Measurements from ENCODE around the gene MXRA5. TPM values are rescaled to one million over a fixed set of nuclear protein-coding genes. Genes with fewer than 3 reads are reported as not detected.
A peak's percentile ranks its signal among the peaks of the same experiment; 100 is the strongest.

MXRA5 gene, protein sequence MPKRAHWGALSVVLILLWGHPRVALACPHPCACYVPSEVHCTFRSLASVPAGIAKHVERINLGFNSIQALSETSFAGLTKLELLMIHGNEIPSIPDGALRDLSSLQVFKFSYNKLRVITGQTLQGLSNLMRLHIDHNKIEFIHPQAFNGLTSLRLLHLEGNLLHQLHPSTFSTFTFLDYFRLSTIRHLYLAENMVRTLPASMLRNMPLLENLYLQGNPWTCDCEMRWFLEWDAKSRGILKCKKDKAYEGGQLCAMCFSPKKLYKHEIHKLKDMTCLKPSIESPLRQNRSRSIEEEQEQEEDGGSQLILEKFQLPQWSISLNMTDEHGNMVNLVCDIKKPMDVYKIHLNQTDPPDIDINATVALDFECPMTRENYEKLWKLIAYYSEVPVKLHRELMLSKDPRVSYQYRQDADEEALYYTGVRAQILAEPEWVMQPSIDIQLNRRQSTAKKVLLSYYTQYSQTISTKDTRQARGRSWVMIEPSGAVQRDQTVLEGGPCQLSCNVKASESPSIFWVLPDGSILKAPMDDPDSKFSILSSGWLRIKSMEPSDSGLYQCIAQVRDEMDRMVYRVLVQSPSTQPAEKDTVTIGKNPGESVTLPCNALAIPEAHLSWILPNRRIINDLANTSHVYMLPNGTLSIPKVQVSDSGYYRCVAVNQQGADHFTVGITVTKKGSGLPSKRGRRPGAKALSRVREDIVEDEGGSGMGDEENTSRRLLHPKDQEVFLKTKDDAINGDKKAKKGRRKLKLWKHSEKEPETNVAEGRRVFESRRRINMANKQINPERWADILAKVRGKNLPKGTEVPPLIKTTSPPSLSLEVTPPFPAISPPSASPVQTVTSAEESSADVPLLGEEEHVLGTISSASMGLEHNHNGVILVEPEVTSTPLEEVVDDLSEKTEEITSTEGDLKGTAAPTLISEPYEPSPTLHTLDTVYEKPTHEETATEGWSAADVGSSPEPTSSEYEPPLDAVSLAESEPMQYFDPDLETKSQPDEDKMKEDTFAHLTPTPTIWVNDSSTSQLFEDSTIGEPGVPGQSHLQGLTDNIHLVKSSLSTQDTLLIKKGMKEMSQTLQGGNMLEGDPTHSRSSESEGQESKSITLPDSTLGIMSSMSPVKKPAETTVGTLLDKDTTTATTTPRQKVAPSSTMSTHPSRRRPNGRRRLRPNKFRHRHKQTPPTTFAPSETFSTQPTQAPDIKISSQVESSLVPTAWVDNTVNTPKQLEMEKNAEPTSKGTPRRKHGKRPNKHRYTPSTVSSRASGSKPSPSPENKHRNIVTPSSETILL (N-terminal part only)
- total RNA-seq (10 to 100 TPM in 5 of 9 donors, 1 to 10 TPM in 3, under 1 TPM in 1; 0.81 to 68.0 (median 10.6) TPM), polyA plus RNA-seq (1 to 10 TPM in 1 of 2 donors, under 1 TPM in 1; 0.08 to 1.9 TPM)
- long read RNA-seq, donor 1, partial matches to known transcripts: 0 of 2 reads
- long read RNA-seq, donor 1, other reads (novel, unspliced or antisense): 2 of 2 reads
- long read RNA-seq, donor 2, partial matches to known transcripts: 0 of 1 reads
- long read RNA-seq, donor 2, other reads (novel, unspliced or antisense): 1 of 1 reads
- long read RNA-seq, donor 3, partial matches to known transcripts: 2 of 4 reads
- long read RNA-seq, donor 3, other reads (novel, unspliced or antisense): 2 of 4 reads

DNA sequence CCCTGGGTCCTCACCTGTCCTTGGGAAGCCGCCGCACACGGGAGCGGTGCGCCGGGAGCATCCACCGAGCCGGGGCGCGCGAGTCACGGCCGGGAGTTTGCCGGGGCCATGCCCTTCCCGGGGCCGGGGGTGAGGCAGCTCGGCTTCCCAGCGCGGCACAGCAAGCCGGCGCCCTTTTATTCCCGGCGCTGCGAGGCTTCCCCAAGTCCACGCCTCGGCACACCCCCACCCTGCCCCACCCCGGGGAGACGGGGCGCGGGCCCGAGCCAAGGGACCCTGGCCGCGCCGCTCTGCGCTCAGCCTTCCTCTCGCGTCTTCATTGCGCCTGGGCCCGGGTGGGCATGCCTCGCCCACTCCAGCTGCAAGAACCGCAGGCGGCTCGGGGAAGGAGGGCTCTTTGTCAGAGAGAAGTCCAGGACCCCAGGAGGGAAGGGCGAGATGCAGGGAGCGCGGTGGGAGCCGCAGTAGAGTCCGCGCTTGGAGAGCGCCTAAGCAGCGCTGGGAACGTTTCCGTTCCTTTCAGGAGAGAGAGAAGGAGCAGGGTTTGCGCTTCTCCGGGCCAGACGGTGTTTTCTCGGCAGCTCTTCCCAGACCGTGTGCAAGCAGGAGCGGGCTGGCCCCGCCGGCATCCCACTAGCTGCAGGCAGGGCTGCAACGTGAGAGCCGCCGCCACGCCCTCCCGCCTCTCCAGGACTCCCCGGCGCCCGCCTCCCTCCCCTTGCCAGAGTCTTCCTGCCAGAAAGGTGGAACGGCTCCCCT is at the start of gene MXRA5:
Gene MXRA5 (minus strand): TSS at position 152 of the 759 bp plus-strand sequence. CDS start 2,819 bp downstream, outside the sequence.
- DNase-seq: peak; percentile 25 to 69 (median 45)
- no peaks in the 10 kb centered on the region for H3K36me3 ChIP-seq
- H3K27me3 ChIP-seq: peaks cover 0 to 39% (median 10%) of the 10 kb centered on the region in 9 donors
- peaks cover 0 to 21% (median 0%) of the 10 kb centered on the region in 12 donors for H3K4me1 ChIP-seq
- H3K27ac ChIP-seq: peak within 1 kb of the TSS; percentile 51 to 96 (median 71)
- intact Hi-C loops (cut with DNase I): loop anchor here in 3 of 10 donors (5.0 to 10.0 kb wide), 3 partner anchors 98 to 201 kb away; no protein-coding TSS in a partner anchor
- H3K4me3 ChIP-seq: peak within 1 kb of the TSS; percentile 17 to 69 (median 53)
- 0 to 2% (median 1%) methylated on average over 8 to 70 of the region's 70 CpGs for WGBS, 4 donors
- H3K9me3 ChIP-seq: peaks cover 0 to 8% (median 0%) of the 10 kb centered on the region in 12 donors
- ATAC-seq: peak in 3 of 4 donors; percentile 31 to 42 (median 36)
- TF ChIP-seq POLR2A (IDR thresholded peaks at IDR 0.05): no peak
- TF ChIP-seq, protein P1, sequence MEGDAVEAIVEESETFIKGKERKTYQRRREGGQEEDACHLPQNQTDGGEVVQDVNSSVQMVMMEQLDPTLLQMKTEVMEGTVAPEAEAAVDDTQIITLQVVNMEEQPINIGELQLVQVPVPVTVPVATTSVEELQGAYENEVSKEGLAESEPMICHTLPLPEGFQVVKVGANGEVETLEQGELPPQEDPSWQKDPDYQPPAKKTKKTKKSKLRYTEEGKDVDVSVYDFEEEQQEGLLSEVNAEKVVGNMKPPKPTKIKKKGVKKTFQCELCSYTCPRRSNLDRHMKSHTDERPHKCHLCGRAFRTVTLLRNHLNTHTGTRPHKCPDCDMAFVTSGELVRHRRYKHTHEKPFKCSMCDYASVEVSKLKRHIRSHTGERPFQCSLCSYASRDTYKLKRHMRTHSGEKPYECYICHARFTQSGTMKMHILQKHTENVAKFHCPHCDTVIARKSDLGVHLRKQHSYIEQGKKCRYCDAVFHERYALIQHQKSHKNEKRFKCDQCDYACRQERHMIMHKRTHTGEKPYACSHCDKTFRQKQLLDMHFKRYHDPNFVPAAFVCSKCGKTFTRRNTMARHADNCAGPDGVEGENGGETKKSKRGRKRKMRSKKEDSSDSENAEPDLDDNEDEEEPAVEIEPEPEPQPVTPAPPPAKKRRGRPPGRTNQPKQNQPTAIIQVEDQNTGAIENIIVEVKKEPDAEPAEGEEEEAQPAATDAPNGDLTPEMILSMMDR (IDR thresholded peaks at IDR 0.05): no peak

GRCh38 chrX:3393581-3394111 is 47.2 kb upstream of the MXRA5 start:
- peaks cover 0 to 12% (median 0%) of the 10 kb centered on the region in 12 donors for H3K4me1 ChIP-seq
- no peaks in the 10 kb centered on the region for H3K9me3 ChIP-seq
- no peaks in the 10 kb centered on the region for H3K36me3 ChIP-seq
- H3K27ac ChIP-seq: peak overlapping the region in 1 of 12 donors; percentile 9
- ATAC-seq (no peak), DNase-seq (no peak)
- intact Hi-C loops (cut with DNase I): no loop called here
- no peak overlapping the region for H3K4me3 ChIP-seq
- TF ChIP-seq POLR2A (IDR thresholded peaks at IDR 0.05): no peak
- TF ChIP-seq, protein P1 (IDR thresholded peaks at IDR 0.05): no peak
- WGBS, 4 donors: 15 to 32% (median 19%) methylated on average over 7 of the region's 7 CpGs
- H3K27me3 ChIP-seq: no peaks in the 10 kb centered on the region

DNA sequence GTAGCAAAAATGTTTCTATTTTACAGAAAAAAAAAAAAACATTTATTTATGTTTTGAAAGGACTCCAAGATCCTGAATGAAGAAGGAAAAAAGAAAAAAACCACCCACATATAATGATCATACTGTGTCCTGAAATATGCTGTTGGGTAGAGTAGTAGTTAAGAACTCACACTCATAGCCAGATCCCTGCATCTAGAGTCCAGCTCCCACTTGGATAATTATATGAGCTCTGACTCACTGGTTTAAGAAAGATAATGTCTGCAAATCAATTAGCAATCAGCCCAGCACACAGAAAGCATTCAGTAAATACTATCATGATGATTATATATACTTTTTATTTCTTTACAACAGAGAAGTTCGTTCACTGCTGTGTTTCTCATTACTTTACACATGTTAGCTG is 46.7 kb upstream of the MXRA5 start:
- no peak for TF ChIP-seq POLR2A (IDR thresholded peaks at IDR 0.05)
- TF ChIP-seq, protein P1 (IDR thresholded peaks at IDR 0.05): no peak
- DNase-seq (no peak), ATAC-seq (peak in 1 of 4 donors; percentile 47)
- 17 to 40% (median 27%) methylated on average over 1 of the region's 1 CpG for WGBS, 4 donors
- peak overlapping the region in 1 of 12 donors; percentile 5 for H3K27ac ChIP-seq
- H3K27me3 ChIP-seq: no peaks in the 10 kb centered on the region
- intact Hi-C loops (cut with DNase I): no loop called here
- H3K4me3 ChIP-seq: no peak overlapping the region
- no peaks in the 10 kb centered on the region for H3K36me3 ChIP-seq
- peaks cover 0 to 12% (median 0%) of the 10 kb centered on the region in 12 donors for H3K4me1 ChIP-seq
- H3K9me3 ChIP-seq: no peaks in the 10 kb centered on the region
